ENCODE measurements around the gene ZPBP2. TPM values are rescaled to one million over a fixed set of nuclear protein-coding genes. Genes with fewer than 3 reads are reported as not detected.

Gene ZPBP2
- total RNA-seq (2014; rRNA removed) (not detected in 2 replicates), Bru-seq, nascent RNA (not detected), BruChase-seq, experiment 1, labeled RNA remaining after a 6-hour chase (not detected), BruChase-seq, experiment 2, labeled RNA remaining after a 2-hour chase (not detected)
- long read RNA-seq: 0 reads

DNA sequence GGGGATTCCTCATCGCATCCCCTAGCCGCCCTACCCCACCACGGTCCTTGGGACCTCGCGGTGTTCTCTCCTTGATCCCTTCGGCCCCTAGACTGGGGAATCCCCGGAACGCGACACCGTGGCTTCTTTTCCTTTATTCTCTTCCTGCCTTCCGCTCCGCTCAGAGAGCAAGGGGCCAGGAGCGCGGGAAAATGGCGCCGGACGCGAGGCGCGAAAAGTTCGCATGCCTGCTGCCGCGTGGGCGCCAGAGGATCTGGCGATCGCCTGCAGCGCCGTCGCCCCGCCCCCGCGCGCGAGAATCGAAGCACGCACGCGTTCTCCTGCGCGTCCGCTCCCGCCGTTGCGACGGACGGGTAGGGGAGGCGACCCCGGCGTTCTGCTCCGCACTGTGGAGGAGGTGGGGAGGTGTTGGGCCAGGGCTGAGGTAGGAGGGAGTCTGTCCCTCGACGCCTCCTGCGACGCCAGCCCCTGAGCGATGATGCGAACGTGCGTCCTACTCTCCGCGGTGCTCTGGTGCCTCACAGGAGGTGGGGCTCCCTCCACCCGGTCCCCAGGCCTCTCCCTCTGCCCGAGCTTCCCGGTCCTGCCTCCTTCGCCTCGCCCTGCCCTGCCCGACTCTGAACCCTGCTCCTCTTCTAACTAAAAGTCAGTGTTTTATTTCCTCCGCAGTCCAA, at the start of gene ZPBP2:
Gene ZPBP2 (plus strand): TSS at position 323 of the 674 bp plus-strand sequence. CDS start 153 bp downstream, at position 476.
- no peak within 1 kb of the TSS for H3K9ac ChIP-seq (ENCODE audit: low read length)
- intact Hi-C loops (cut with micrococcal nuclease): no loop called here
- no peaks in the 10 kb centered on the region for H3K9me3 ChIP-seq (ENCODE audit: low read length)
- H3K27me3 ChIP-seq (ENCODE audit: low read length): peaks cover 36% of the 10 kb centered on the region
- no peak for ATAC-seq
- no peak for DNase-seq
- no TSS peak for BruUV-seq (replicated peaks)
- H3F3A ChIP-seq (ENCODE audit: low read length, unreplicated experiment): no peaks in the 10 kb centered on the region
- no peak within 1 kb of the TSS for H3K4me3 ChIP-seq (ENCODE audit: low read length)
- H3K4me2 ChIP-seq (ENCODE audit: low read length): no peak within 1 kb of the TSS
- no peaks in the 10 kb centered on the region for H3K9me2 ChIP-seq (replicated peaks; ENCODE audit: low read length)
- H3K36me3 ChIP-seq (ENCODE audit: low read depth, low read length): no peaks in the 10 kb centered on the region
- ChIA-PET CTCF (no interaction called here), POLR2A (ENCODE audit: unreplicated experiment) (no interaction called here)
- no peaks in the 10 kb centered on the region for H3K79me2 ChIP-seq (ENCODE audit: low read length)
- no peak within 1 kb of the TSS for H3K27ac ChIP-seq (ENCODE audit: low read length)
- no peak for TF ChIP-seq EZH2phosphoT487 (IDR thresholded peaks at IDR 0.05; ENCODE audit: borderline replicate concordance, low read length)
- TF ChIP-seq EZH2 (IDR thresholded peaks at IDR 0.05; ENCODE audit: low read length, unreplicated experiment): no peak
- no peak for TF ChIP-seq CTCF (conservative IDR thresholded peaks at IDR 0.05; ENCODE audit: low read depth, low read length)
- no peaks in the 10 kb centered on the region for H3K4me1 ChIP-seq (ENCODE audit: insufficient read depth, low read length)
- H4K20me1 ChIP-seq (ENCODE audit: low read length): no peaks in the 10 kb centered on the region
- H2AFZ ChIP-seq (ENCODE audit: low read length): no peak within 1 kb of the TSS

GRCh38 chr17:39818358-39819000, 49.5 kb upstream of the ZPBP2 start:
- H3K4me2 ChIP-seq (ENCODE audit: low read length): no peak overlapping the region
- TF ChIP-seq EZH2 (IDR thresholded peaks at IDR 0.05; ENCODE audit: low read length, unreplicated experiment) (no peak), CTCF (conservative IDR thresholded peaks at IDR 0.05; ENCODE audit: low read depth, low read length) (no peak), EZH2phosphoT487 (IDR thresholded peaks at IDR 0.05; ENCODE audit: borderline replicate concordance, low read length) (no peak)
- H3K4me3 ChIP-seq (ENCODE audit: low read length): no peak overlapping the region
- no peaks in the 10 kb centered on the region for H3K27me3 ChIP-seq (ENCODE audit: low read length)
- ChIA-PET CTCF (no interaction called here), POLR2A (ENCODE audit: unreplicated experiment) (no interaction called here)
- DNase-seq (no peak), ATAC-seq (no peak)
- H3F3A ChIP-seq (ENCODE audit: low read length, unreplicated experiment): no peaks in the 10 kb centered on the region
- BruUV-seq (replicated peaks): no TSS peak
- no peak overlapping the region for H3K27ac ChIP-seq (ENCODE audit: low read length)
- no peak overlapping the region for H3K9ac ChIP-seq (ENCODE audit: low read length)
- no peaks in the 10 kb centered on the region for H3K9me3 ChIP-seq (ENCODE audit: low read length)
- no peaks in the 10 kb centered on the region for H3K36me3 ChIP-seq (ENCODE audit: low read depth, low read length)
- H3K9me2 ChIP-seq (replicated peaks; ENCODE audit: low read length): no peaks in the 10 kb centered on the region
- no peaks in the 10 kb centered on the region for H4K20me1 ChIP-seq (ENCODE audit: low read length)
- no peaks in the 10 kb centered on the region for H3K79me2 ChIP-seq (ENCODE audit: low read length)
- intact Hi-C loops (cut with micrococcal nuclease): no loop called here
- H2AFZ ChIP-seq (ENCODE audit: low read length): no peak overlapping the region
- no peaks in the 10 kb centered on the region for H3K4me1 ChIP-seq (ENCODE audit: insufficient read depth, low read length)

- TF ChIP-seq EZH2phosphoT487 (IDR thresholded peaks at IDR 0.05; ENCODE audit: borderline replicate concordance, low read length) (no peak), CTCF (conservative IDR thresholded peaks at IDR 0.05; ENCODE audit: low read depth, low read length) (no peak), EZH2 (IDR thresholded peaks at IDR 0.05; ENCODE audit: low read length, unreplicated experiment) (no peak)
- no peaks in the 10 kb centered on the region for H3K9me2 ChIP-seq (replicated peaks; ENCODE audit: low read length)
- no peaks in the 10 kb centered on the region for H3K79me2 ChIP-seq (ENCODE audit: low read length)
- no peak for ATAC-seq
- no peak overlapping the region for H3K9ac ChIP-seq (ENCODE audit: low read length)
- H3K4me2 ChIP-seq (ENCODE audit: low read length): no peak overlapping the region
- intact Hi-C loops (cut with micrococcal nuclease): no loop called here
- no peaks in the 10 kb centered on the region for H3K36me3 ChIP-seq (ENCODE audit: low read depth, low read length)
- H3K9me3 ChIP-seq (ENCODE audit: low read length): no peaks in the 10 kb centered on the region
- no peak overlapping the region for H2AFZ ChIP-seq (ENCODE audit: low read length)
- H3K4me3 ChIP-seq (ENCODE audit: low read length): no peak overlapping the region
- DNase-seq: no peak
- POLR2A ChIA-PET (ENCODE audit: unreplicated experiment): no interaction called here
- CTCF ChIA-PET: no interaction called here
- H4K20me1 ChIP-seq (ENCODE audit: low read length): no peaks in the 10 kb centered on the region
- H3K27ac ChIP-seq (ENCODE audit: low read length): no peak overlapping the region
- no peaks in the 10 kb centered on the region for H3F3A ChIP-seq (ENCODE audit: low read length, unreplicated experiment)
- no peaks in the 10 kb centered on the region for H3K4me1 ChIP-seq (ENCODE audit: insufficient read depth, low read length)
- no TSS peak for BruUV-seq (replicated peaks)
- no peaks in the 10 kb centered on the region for H3K27me3 ChIP-seq (ENCODE audit: low read length)
Observed at GRCh38 chr17:39820541-39820940, 47.5 kb upstream of the ZPBP2 start.
